Head of caudate nucleus (tissue), 42 donors: ENCODE measurements around the gene LRRC15.

Experiments
- DNase-seq, 42 donors: peaks; one replicate each; pipeline versions ENCODE4 v3.0.0 to v3.0.0-alpha.2; 2020 to 2021; ENCODE audit warnings: mixed read lengths in 7 of 42
- intact Hi-C: fragments of 100-400 bp; cut with DNase I; formaldehyde crosslinking; loops from one replicate; pipeline ENCODE4 v1.15.0; 2022

The LRRC15 gene

DNA sequence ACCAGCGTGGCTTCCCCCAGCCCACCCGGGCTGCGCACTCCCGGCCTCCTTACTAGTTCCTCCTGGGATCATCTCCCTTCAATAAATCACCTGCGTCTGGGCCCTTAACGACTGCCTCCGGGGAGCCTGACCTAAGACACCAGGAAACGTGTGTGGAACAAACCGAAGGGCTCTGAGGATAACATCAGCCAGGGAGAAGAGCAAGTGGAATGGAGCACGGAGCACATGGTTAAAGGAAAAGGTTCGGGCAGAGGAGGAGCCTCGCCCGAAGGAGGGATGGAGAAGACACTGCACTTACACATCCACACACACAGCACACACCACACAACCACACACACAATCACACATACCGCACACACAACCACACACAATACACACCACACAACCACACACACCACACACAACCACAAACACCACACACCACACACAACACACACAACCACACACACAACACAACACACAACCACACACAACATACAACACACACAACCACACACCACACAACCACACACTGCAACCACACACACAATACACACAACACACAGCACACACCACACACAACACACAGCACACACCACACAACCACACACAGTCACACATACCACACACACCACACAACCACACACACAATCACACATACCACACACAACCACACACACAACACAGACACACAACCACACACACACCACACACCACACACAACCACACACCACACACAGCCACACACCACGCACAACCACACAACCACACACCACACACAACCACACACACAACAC, 43.2 kb downstream of the LRRC15 start:
- intact Hi-C loops: no loop called here
- DNase-seq: no peak

- intact Hi-C loops: no loop called here
- DNase-seq: no peak
Observed at GRCh38 chr3:194325424-194326153, 44.0 kb downstream of the LRRC15 start.

GRCh38 chr3:194324823-194325327, 44.7 kb downstream of the LRRC15 start:
- no peak for DNase-seq
- intact Hi-C loops: no loop called here

DNA sequence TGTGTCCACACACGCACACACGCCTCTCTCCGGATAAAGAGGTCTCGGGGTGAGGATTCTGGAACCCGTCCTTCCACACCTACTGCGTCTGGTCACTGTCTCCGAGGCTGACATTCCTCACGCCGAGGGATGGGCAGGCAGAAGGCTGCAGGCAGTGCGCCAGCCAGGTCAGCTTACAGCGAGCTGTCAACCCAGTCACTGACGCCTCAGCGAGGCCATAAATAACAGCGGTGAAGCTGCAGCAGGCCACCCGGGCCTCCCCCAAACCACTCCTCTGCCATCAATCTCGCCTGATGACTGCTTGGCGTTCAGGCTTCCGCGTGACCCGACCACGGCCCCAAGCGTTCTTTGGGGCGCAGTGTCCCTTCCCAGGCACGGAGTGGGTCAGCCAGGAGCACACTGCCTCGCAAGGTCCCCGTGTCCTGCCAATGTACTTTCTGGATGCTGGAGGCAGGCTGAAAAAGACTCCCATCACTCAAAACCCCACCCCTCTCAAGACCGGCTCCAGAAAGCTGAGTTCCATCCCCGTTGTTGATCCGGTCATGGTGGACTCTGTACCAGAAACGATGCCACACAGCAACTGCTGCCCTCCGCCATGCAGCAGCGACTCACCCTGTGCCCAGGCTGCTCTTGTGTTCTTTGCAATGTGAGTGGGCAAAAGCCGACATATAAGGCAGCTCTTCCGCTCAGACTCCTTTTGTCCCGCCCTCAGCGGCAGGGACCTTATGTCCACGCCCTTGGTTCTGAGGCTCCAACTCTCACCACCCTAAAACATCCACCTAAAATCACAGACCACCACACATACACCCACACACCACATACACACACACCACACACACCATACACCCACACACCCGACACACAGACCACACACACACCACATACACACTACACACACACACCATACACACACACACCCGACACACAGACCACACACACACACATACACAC, 45.5 kb downstream of the LRRC15 start:
- no peak for DNase-seq
- intact Hi-C loops: no loop called here

DNA sequence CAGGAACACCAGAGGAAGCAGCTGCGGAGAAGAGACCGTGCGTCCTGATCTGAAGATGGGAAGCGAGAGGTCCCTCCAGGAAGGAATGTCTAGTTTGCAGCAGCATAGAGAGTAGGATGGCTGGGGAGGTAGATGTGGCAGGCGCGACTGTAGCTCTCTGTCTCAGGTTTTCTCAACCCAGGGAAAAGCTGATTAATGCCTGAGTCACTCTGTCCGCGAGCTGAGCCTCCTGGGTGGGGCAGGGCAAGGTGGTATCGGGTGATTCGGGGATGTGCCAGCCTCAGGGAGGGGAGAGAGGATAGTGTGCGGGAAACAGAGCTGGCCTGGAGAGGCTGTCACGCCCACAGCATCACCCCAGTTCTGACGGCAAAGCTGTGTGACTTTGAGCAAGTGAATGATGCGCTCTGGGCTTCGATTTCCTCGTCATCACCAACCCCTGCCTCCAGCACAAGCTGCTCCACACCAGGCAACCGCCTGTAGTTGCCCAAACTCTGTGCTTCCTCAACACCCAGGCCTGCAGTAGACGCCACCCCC, 46.8 kb downstream of the LRRC15 start:
- intact Hi-C loops: no loop called here
- no peak for DNase-seq

- intact Hi-C loops: no loop called here
- DNase-seq: no peak
Observed at GRCh38 chr3:194321693-194322640, 47.6 kb downstream of the LRRC15 start.

DNA sequence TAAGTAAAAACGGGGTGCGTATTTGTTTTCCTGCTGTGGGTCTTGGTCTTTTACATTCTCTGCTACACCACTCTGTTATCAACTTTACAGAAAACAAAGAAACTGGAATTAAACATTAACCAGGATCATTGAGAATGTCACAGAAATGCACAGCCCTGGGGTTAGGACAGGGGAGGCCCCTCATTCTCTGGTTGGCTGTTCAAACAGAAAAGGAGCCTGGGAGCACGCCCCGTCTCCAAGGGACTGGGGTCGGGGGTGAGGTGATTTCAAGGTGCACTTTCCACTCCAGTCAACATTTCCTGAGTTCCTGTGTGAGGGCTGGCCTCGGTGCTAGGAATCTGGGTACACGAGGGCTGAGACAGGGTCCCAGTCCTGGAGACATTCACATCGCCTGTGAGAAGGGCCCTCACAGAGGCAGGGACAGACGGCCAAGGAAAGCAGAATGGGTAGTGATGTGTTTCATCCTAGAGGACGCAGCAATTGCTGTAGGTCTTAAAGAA, 48.7 kb downstream of the LRRC15 start:
- intact Hi-C loops: no loop called here
- DNase-seq: no peak

- intact Hi-C loops: no loop called here
- DNase-seq: no peak
Observed at GRCh38 chr3:194320100-194320499, 49.4 kb downstream of the LRRC15 start.

- no peak for DNase-seq
- intact Hi-C loops: loop anchor here (10.0 kb wide), 1 partner anchor 184 kb away; the partner anchor contains the start of gene HES1
Observed at GRCh38 chr3:194318511-194319161, 50.9 kb downstream of the LRRC15 start.

DNA sequence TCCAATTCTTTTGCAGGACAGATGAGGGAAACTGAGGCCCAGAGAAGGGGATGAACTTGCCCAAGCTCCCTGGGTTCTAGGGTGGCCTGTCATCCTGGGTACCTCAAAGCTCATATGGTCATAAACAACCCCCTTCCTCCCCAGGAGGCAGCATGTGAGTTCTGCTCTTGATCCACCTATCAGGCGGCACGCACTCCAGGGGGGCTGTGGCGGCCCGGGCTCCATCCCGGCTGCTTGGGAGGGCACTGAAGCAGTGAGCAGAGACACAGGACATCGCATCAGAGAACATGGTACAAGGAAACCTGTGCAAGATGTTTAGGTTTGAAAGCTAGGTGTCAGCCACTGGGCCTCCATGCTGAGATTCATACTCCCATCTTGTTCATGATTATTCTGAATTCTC, 52.6 kb downstream of the LRRC15 start:
- intact Hi-C loops: loop anchor here (2.0 to 10.0 kb wide), 2 partner anchors 182 to 532 kb away; partner anchors contain the start of gene HES1
- no peak for DNase-seq

- DNase-seq: peak in 2 of 42 donors; percentile 10 to 32
- intact Hi-C loops: loop anchor here (2.0 to 10.0 kb wide), 2 partner anchors 181 to 531 kb away; partner anchors contain the start of gene HES1
Observed at GRCh38 chr3:194315965-194316361, 53.6 kb downstream of the LRRC15 start.

- DNase-seq: peak; percentile 61 to 96 (median 88)
- intact Hi-C loops: loop anchor here (10.0 kb wide), 1 partner anchor 181 kb away; the partner anchor contains the start of gene HES1
Observed at GRCh38 chr3:194315088-194315964, 54.2 kb downstream of the LRRC15 start.

DNA sequence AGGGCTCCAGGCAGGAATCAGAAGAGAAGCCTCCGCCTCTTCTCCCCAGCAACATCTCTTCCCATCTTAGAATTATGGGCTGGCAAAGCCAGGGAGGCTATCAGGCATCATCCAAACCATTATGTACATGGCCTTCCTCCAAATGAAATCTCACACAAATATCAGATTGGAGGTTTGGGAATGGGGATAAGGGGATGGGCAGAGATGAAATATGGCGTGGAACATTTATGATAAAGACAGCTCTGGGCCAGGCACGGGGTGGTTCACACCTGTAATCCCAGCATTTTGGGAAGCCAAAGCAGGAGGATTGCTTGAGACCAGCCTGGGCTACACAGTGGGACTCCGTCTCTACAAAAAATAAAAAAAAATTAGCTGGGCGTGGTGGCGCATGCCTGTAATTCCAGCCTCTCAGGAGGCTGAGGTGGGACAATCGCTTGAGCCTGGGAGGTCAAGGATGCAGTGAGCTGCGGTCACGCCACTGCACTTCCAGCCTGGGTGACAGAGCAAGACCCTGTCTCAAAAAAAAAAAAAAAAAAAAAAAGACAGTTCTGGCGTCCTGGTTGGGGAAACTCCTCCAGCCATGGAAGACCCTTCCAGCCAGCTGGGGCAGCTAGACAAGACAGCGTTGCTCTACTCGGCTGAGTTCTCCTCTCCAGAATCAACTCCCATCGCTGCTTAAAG, 55.0 kb downstream of the LRRC15 start:
- peak in 1 of 42 donors; percentile 16 for DNase-seq
- intact Hi-C loops: loop anchor here (10.0 kb wide), 1 partner anchor 180 kb away; the partner anchor contains the start of gene HES1

DNA sequence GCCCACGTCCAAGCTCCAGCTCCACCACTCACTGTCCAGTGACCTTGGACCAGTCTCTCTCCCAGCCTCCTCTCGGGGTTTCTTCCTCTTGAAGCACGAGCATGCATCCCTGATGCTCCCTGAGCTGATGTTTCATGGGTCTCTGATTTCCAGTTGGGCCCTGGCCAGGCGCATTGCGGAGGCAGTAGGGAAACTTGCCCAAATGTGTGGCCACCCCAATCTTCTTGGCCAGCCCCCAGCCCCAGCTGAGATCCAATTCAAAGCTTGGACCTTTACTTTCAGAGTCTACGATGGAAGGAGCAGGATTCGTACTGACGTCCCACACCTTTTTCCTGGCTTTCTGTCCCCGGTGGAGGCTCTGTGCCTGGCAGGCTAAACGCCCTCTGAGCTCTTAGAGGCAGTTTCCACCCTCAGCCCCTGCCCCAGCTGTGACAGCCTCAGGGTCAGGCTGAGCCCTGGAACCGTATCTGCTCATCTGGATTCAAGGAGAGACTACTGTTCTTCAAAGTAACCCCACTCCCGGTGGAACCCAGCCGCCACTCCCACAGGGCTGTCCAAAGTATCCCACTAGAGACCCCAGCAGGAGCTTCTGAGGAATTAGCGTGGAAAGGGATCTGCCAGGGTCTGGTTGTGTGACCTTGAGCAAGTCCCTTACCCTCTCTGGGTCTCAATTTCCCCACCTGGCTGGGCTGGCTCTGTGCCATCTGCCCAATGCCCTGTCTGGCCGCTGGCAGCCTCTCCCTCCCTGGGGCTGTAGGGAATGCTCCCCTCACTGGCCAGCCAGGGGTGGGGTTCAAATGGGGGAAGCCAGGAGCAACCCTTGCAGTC, 55.8 kb downstream of the LRRC15 start:
- DNase-seq: peak in 1 of 42 donors; percentile 16
- intact Hi-C loops: loop anchor here (10.0 kb wide), 1 partner anchor 179 kb away; the partner anchor contains the start of gene HES1
